GM19452 (cell line): ENCODE data around the gene PTGR3.

Source experiments
- ATAC-seq: cut with Tn5 transposase; IDR thresholded peaks from one replicate; pipeline ENCODE4 v1.9.1; 2021; ENCODE audit not compliant: unreplicated experiment

Gene PTGR3, protein sequence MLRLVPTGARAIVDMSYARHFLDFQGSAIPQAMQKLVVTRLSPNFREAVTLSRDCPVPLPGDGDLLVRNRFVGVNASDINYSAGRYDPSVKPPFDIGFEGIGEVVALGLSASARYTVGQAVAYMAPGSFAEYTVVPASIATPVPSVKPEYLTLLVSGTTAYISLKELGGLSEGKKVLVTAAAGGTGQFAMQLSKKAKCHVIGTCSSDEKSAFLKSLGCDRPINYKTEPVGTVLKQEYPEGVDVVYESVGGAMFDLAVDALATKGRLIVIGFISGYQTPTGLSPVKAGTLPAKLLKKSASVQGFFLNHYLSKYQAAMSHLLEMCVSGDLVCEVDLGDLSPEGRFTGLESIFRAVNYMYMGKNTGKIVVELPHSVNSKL

DNA sequence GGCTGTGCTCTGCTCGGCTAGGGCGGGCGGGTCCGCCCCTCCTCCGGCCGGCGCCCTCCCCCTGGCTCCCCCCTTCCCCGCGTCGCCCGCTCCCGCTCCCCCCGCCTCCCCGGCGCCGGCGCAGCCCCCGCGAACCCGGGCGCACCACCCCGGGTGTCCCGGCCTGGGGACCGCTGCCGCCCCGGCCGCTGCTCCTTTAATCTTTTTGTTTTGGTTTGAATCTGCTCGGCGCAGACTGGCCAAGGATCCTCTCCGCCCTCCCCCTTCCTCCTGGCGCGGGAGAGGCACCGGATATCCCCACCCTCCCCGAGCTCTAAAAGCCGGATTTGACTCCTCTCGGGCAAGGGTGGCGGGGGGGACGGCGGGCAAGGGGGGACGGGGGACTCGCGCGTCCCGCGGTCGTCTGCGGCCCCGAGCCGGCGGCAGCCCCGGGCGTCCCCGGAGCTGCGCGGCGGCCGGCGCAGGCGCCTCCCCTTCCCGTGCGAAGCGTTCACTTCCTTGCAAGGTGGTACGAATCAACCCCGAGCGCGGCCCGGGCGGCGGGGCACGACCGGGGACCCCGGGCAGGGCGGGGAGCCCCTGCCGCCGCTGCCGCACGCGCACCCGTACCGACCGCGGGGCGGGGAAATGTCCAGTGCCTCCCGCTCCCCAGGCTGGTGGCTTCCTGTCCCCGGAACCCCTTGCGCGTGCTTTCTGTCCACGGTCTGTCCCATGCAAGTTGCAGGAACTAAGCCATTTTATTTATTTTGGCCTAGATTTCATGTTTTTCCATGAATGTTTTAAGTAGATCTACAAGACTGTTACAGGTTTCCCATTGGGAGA lies at the start of gene PTGR3:
PTGR3 (minus strand) TSS at position 11 of the 822 bp plus-strand sequence. CDS start 81 bp downstream, outside the sequence.
- peak; percentile 42 for ATAC-seq

DNA sequence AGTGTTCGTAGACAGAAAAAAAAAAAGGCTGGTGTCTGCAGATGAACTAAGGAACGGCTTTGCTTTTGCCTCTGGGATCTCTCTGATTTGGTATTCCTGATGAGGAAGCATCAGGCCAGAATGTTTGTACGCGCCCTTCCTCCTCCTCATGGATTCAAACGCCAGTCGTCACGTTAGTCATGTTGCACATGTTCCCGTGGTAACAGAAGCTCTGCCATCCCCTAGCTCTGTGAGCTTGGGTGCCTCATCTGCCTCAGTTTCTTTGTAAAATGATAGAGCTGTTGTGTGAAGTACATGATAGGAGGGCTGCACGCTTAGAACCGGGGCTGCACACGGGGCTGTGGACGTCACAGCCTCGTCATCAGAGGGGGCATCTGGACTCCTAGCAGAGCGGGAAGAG lies 48.7 kb upstream of the PTGR3 start:
- ATAC-seq: no peak

DNA sequence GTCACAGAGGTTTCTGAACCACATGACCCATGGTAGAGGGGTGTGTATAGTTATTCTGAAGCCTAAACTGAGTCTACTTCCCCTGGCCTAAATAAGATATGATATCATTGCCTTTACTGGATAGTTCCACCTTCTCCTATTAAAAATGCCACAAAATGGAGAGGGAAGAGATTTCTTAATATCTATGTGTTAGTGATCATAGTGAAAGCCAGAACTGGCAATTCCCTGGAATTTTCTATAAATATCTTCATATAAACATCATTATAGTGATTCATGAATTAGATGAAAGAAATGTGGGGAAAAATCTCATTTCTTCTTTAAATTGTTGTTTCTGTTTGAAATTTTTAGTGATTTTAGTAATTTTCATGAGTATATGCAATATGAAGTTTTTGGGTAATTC lies 47.4 kb upstream of the PTGR3 start:
- ATAC-seq: no peak

DNA sequence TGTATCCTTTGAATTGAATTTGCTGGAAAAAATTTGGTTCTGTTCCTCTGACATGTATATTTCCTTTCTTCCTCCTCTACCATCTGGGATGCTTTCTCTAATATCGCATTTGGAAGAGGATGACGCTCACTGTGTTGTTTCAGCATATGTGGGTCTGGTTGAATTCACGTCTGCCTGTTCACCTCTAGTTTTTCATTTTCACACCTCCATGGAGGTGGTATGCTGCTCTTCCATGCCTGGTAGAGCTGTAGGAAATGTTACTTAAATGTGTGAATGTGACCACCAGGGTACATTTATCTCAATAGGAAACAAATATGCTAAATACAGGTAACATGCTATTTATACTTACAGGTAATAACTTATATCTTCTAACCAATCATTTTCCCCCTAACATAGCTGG lies 46.2 kb upstream of the PTGR3 start:
- no peak for ATAC-seq

DNA sequence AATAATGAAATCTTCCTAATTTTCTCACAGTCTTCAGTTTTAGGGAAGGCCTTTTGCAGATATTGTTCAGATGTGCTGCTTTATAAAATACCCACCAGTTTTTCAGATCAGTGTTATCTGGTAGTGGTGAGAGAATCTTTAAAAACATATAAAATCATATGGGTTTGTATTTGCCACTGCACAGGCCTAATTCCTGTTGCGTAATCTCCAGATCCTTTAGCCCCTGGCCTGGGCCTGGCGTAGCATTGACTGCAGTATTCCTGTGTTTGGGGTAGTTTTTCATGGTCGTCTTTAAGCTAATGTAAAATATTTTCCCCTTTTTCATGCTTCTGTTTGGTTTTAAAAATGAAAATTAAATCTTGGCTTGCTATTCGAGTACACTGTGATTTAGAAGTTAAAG lies 44.8 kb upstream of the PTGR3 start:
- no peak for ATAC-seq

DNA sequence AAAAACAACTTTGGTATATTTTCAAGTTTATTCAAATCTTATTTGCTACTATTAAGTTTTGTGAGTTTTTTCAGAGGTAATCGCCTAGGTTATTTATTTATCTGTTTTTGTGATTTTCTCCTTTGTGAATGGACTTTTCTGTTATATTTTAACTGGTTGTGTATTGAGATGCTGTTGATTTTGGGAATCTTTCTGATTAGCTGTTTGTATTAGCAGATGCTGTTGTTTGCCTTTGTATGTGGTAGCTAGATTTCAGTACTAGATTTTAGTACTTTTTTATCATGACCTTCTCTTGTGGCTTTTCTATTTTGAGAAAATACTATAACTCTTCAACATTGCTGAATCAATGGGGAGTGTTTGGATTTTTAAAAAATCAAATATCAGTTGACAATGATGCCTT lies 44.1 kb upstream of the PTGR3 start:
- no peak for ATAC-seq

DNA sequence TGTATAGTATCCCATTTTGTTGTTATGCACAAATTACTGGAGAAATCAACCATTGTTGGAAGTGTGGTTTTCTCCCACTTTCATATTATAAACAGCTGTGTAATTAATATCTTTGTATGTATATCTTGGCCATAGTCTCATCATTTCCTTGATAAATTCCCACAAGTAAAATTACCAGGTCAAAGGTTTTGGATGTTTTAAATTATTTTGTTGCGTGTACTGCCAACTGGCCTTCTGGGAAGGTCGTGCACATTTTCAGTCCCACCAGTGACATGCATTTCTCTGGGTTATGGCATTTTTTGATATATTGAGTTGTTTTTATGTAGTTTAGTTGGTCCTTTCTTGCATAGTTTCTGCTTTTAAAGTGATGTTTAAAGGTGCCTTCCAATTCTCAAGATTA lies 43.2 kb upstream of the PTGR3 start:
- no peak for ATAC-seq

DNA sequence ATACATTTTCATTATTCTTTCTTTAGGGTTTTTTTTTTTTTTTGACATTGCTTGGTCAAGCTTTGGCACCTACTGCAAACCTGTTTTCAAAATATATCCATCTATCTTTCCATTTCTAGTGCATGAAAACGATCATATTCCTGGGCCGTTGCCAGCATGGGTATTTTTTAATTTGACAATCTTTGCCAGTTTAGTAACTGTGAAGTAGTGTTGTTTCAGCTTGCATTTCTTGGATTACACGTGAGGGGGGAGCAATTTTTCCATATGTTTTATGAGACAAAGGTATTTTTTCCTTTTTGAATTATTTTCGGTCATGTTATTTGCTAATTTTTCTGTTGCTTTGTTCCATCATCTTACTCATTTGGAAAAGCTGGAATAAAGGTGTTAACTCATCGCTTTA lies 42.5 kb upstream of the PTGR3 start:
- no peak for ATAC-seq

DNA sequence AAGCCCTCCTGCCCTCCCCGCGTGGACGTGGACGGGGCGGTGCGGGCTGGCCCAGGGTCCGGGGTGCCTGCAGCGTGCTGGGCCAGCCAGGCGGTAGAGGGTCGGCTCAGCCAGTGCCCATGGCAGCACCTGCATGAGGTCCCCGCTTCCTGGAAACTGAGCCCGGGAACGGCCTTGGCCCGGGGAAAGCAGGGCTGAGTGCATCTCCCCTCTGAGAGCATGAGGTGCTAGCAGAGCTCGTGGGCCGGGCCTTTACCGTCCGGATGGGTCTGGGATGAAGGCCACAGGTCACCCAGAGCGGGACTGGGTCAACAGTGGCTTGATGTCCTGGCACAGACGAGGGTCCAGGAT lies 41.5 kb upstream of the PTGR3 start:
- ATAC-seq: no peak

DNA sequence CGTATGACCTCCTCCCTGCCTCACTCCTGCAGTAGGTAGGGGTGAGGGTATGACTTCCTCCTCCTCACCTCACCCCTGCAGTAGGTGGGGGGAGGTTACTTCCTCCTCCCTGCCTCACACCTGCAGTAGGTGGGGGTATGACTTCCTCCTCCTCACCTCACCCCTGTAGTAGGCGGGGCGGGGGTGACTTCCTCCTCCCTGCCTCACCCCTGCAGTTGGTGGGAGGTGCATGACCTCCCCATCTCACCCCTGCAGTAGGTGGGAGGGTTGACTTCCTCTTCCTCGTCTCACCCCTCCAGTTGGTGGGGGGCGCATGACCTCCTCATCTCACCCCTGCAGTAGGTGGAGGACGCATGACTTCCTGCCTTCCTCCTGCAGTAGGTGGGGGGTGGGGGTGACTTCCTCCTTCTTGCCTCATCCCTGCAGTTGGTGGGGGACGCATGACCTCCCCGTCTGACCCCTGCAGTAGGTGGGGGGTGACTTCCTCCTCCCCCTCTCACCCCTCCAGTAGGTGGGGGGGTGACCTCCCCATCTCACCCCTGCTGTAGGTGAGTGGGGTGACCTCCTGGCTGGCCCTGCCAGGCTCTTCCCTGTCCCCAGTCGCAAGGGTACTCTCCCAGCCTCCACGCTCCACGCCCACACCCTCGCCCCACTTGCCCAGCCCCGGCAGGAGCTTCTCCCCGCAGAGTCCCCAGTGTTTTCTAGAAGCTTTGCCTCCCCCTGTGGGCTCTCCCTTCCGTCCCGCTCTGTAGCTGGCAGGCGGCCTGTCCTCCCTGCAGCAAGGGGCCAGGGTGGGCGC lies 40.9 kb upstream of the PTGR3 start:
- no peak for ATAC-seq

DNA sequence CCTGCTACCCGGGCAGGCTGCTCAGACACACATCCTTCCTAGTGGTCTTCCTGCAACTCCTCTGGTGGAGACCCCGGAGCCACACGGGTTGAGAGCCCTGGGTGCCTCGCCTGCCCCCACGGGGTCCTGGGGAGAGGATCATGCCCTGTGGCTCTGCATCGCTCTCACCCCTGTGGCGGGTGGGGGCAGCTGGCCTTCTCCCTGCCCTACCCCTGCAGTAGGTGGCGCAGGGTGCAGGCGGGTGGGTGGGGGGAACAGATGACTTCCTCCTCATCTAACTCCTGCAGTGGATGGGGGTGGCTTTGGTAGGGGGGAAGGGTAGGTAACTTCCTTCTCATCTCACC lies 40.2 kb upstream of the PTGR3 start:
- no peak for ATAC-seq

DNA sequence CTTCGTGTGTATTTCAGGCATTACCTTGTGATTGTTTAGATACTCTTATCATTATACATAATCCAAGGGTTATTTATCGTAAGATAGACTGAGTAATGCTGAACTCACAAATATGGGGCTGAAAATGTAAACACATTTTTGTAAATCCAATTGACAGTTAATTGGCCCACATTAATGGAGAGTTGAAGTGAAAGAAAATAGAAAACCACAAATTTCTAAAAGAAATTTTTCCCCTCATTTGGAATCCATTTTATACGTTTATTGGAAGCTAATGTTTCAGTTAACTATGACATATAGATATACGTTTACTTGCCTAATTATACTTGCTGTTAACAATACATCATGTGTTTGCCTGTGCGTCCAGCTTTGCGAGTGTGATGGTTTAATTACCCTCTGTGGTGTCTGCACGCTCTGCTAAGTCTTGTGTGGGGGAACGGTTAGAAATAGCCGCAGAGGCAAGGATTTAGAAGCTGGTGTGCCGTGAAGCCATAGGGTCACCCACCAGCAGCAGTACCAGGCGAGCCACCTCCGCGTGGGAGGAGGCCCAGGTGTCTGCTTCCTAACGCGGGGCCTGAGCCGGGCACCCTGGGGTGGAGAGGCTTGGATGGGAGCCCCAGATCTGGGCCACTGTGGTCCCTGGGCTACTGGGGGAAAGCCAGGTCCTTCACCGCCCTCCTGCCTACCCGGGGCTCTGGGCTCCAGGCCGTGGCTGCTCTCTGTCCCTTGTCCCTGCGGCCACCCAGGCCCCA lies 39.7 kb upstream of the PTGR3 start:
- ATAC-seq: no peak

DNA sequence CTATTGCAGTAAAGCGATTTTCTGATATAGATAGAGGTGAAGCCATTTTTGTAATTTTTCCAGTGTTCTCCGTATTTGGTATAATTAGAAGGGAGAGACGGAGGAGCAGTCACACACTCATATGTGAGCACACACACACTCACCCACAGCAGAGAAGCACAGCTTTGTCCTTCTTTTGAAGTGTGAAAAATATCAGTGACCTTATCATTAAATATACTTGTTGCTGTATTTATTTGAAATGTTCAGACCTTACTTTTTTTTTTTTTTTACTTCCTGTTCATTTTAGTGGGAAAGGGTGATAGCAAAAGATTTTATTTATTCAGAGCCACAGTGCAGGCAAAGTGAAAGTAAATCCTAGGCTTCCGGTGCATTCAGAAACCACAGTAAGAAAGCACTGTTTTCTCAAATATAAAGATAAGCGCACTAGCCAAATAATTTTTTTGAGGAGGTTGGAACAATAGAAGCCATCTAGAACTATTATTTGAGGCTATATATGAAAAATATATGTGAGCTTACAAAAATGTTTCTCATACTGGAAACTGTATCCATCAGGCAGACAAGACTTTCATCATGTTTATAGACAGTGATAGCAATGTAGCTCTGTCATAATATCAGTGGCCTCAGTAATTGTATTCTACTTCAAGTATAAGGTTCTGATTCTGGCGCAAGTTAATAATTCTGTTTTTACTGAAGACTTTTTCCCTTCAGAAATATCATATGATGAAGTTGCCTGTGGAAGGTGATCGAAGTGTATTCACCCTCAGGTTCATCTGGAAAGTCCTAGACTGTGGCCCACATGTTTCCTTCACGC lies 38.9 kb upstream of the PTGR3 start:
- peak; percentile 62 for ATAC-seq

DNA sequence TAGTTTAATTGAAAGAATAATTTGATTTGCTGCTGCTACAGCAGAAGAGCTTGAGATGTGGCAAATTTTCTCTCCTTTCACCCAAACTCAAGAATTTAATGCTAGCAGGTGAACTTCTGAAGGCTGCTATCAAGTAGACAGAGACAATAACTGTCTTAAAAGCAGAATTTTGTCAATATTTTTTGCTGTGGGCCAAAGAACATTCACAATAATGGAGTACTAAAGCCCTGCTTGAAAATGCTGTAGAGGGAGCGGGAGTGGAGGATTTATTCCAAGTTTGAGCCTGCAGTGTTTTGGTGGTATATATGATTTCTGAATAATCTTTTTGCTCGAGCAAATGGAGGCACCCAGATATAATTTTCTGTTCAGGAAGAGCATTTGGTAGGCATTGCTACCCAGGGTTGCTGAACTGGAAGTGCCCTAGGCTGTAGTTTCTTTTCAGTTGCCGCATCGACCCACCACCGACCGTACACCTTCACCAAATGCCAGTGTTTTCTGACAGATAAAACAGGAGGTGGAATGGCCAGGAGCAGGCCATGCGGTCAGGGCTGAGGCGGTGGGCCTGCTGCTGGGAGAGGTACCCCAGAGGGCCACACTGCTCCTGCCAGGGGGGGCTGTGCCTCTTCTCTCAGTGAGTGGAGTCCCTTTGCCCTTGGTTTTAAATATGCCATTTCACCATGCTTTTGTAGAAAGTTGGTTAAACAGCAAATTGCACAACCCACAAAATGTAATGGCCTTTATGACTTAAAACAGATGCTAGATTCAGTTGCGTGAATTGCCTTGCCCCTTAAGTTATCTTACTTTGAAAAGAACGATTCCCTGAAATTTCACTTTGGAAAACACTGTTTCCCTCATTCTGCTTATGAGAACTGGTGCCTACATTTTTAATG lies 38.0 kb upstream of the PTGR3 start:
- ATAC-seq: no peak

DNA sequence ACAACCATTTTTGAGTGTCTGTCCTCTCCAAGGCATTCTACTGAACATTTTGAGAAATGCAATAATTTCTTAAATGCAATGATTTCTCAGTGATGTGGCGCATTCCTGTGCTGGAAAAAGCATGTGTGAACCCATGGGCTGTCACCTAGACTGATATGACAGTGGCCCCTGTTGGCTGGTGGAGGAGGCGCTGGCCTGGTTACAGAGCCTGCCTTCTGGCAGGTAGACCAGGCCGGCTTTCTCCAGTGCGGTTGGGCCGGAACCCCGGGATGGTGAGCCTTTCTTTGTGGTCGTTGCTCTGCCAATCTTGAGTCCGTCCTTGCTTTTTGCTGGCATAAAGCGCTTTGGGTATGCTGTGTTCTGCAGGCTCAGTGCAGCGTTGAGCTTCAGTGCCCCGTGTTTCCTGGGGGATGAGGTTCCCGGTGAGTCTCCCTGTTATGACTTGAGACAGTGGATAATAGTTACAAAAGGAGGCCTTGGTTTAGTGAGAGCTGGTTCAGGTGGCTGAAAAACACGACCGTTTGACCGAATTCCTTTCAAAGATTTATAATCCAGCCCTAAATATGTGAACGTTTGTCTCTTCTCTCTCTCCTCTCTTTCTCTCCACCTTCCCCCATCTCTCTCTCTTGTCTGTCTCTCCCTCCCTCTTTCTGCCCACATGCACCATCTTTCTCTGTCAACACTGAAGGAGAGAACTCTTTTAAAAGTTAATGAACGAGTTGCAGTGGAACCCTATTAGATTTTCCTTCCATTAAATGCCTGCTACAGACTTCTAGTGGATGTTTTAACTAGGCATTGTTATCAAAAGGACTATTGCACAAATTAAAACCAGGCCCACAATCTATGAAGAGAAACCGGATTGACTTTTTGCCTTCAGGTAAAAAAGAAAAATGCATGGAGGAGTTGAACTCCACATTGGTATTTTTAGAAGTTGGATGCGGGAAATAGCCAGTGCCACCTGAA lies 35.7 kb upstream of the PTGR3 start:
- no peak for ATAC-seq

DNA sequence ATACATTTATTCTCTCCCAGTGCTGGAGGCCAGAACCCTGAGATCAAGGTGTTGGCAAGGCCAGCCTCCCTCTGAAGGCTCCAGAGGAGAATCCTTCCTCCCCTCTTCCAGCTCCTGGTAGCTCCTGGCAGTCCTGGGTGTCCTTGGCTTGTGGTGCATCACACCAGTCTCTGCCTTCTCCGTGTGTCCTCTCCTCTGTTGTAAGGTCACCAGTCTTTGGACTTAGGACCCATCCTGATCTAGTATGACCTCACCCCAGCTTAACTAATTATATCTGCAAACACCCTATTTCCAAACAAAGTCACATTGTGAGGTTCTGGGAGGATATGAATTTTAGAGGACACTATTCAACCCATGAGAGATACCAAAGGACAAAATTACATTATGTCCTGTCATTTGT lies 32.8 kb upstream of the PTGR3 start:
- no peak for ATAC-seq

DNA sequence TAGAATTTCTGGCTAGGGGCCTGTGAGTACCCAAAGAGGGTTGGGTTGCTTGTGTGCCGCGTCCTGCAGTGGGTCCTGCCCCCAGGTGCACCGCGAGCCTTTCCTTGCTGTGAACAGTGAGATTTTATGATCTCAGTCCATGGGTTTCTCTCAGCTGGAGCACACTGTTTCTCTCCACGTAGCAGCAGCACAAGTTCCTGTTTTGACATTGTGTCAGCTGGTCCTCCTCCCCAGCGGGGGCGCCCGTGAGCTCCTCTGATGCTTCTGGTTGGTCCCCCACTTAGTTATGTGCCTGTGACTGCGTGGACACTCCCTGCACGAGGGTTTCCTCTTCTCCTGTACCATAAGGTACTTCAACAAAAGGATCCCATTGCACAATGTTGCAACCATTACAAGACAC lies 31.5 kb upstream of the PTGR3 start:
- no peak for ATAC-seq

DNA sequence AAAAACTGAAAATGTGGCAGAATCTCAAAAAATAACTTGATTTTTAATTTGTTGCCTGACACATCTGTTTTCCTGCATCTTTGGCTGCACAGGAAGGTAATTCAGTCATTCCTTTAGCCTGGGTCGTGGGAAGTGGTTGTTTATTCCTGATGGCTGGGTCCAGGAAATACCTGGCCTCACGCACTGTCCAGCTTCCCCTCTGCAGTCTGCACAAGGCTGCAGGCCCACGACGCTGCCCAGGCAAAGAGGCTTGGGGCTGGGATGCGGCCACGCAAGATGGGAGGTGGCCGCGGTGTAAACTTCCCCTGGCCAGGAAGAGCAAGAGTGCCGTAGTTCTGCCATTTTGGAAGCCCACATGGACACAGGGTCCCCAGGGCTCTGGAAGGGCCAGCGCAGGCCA lies 29.8 kb upstream of the PTGR3 start:
- ATAC-seq: no peak
